NCI-H1092 treated with DMSO at 0.1 percent for 48 hours (cell line): ENCODE measurements around the gene EGLN2.
"Not testable (repeated sequence)": the region's sequence is repeated elsewhere in the genome, so short reads cannot be mapped to it uniquely, and the experiment has no call there.

Source experiments
- DNase-seq: peaks from one replicate; lab custom pipeline; 2025; lab: John Stamatoyannopoulos, UW

Gene EGLN2

GRCh38 chr19:40798683-40799557 lies at the start of gene EGLN2:
TSS of gene EGLN2 (plus strand) at chr19:40799191. CDS start at chr19:40800573, 1,382 bp downstream.
- DNase-seq, result peak; percentile 96

- DNase-seq, result peak; percentile 98
Measured at GRCh38 chr19:40750058-40750873, 48.7 kb upstream of the EGLN2 start, which contains the start of gene ACTMAP. TSS of gene ACTMAP (minus strand) at chr19:40750477. CDS start at chr19:40749803, 674 bp downstream.

- DNase-seq, result peak; percentile 94
Measured at GRCh38 chr19:40750874-40751537, 48.0 kb upstream of the EGLN2 start, which contains the start of gene SNRPA. TSS of gene SNRPA (plus strand) at chr19:40751203. CDS start at chr19:40751409, 206 bp downstream.

DNA sequence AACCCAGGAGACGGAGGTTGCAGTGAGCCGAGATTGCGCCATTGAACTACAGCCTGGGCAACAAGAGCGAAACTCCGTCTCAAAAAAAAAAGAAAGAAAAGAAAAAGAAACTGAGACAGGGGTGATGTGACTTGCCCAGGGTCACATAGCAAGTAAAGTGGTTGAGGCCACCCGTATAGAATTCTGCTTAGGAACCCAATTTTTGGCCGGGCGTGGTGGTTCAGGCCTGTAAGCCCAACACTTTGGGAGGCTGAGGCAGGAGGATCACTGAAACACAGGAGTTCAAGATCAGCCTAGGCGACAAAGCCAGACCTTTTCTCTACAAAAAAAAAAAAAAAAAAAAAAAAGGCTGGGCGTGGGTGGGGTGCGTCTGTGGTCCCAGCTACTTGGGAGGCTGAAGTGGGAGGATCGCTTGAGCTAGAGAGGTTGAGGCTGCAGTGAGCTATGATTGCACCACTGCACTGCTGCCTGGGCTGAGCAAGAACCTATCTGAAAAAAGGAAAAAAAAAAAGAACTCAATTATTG lies 46.7 kb upstream of the EGLN2 start:
- DNase-seq, result no peak

DNA sequence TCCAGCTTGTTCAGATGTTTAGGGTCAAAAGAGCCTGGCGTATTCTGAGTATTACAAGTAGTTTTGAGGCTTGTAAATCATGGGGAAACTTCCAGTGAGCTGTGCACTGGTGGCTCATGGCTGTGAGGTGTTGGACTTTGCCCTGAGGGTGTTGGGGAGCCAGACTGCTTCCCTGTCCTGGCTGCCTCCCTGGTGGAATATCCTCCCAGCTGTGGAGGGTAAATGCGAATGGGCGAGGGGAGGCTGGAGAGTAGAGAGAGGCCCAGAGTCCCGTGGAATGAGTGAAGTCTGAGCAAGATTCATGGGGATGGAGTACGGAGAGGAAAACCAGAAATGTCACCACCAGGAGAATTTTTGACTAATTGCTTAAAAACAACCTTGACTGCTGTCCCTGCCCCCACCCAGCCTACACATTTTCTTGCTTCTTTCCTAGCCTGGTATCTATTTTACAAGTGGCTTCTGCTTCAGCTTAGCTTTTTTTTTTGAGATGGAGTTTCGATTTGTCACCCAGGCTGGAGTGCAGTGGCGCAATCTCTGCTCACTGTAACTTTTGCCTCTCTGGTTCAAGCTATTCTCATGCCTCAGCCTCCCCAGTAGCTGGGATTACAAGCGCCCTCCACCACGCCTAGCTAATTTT lies 44.3 kb upstream of the EGLN2 start:
- no peak for DNase-seq

GRCh38 chr19:40755248-40755624 lies 43.8 kb upstream of the EGLN2 start:
- no peak for DNase-seq

- DNase-seq, result no peak
Measured at GRCh38 chr19:40755791-40756190, 43.2 kb upstream of the EGLN2 start.

- no peak for DNase-seq
Measured at GRCh38 chr19:40756502-40757110, 42.4 kb upstream of the EGLN2 start.

GRCh38 chr19:40758491-40758890 lies 40.5 kb upstream of the EGLN2 start:
- no peak for DNase-seq

GRCh38 chr19:40759352-40759751 lies 39.6 kb upstream of the EGLN2 start:
- no peak for DNase-seq

GRCh38 chr19:40762754-40763470 lies 36.1 kb upstream of the EGLN2 start:
- no peak for DNase-seq

DNA sequence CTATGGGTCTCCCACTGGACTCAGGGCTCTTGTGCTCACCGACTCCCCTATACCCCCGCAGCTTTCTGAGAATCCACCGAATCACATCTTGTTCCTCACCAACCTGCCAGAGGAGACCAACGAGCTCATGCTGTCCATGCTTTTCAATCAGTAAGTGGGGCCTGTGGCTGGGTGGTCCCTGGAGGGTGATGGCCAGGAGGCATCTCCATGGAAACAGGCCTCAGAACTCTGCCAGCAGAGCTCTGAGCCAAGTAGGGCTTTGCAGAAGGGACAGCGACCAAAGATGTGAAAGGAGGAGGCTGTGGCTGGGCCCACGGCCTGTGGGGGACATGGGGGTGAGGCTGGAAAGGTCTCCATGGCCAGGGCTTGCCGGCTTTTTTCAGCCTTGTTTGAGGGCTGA lies 35.5 kb upstream of the EGLN2 start:
- no peak for DNase-seq

GRCh38 chr19:40763963-40764362 lies 35.0 kb upstream of the EGLN2 start:
- DNase-seq, result no peak

DNA sequence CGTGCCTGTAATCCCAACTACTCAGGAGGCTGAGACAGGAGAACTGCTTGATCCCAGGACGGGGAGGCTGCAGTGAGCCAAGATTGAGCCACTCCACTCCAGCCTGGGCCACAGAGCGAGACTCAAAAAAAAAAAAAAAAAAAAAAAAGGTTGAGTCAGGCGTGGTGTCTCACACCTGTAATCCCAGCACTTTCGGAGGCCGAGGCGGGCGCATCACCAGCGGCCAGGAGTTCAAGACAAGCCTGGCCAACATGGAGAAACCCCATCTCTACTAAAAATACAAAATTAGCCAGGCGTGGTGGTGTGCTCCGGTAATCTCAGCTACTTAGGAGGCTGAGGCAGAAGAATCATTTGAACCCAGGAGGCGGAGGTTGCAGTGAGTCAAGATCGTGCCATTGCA lies 32.6 kb upstream of the EGLN2 start:
- not testable (repeated sequence) for DNase-seq

GRCh38 chr19:40768869-40769268 lies 30.1 kb upstream of the EGLN2 start:
- no peak for DNase-seq

DNA sequence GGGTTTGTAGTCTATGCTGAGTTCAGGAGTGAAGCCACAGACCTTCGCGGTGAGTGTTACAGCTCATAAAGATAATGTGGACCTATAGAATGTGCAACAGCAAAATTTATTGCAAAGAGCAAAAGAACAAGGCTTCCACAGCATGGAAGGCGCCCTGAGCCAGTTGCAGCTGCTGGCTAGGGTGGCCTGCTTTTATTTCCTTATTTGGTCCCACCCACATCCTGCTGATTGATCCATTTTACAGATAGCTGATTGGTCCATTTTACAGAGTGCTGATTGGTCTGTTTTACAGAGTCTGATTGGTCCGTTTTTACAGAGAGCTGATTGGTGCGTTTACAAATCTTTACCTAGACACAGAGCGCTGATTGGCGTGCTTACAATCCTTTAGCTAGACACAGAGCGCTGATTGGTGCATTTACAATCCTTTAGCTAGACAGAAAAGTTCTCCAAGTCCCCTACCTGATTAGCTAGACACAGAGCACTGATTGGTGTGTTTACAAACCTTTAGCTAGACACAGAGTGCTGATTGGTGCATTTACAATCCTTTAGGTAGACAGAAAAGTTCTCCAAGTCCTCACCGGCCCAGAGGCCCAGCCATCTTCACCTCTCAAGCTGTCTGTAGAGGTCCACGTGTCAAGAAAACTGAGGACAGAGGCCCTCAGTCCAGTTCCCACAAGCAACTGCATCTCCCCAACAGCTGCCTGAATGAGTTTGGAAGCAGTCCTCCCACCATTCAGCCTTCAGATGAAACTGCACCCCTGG lies 27.7 kb upstream of the EGLN2 start:
- not testable (repeated sequence) for DNase-seq

- no peak for DNase-seq
Measured at GRCh38 chr19:40774916-40775631, 23.9 kb upstream of the EGLN2 start, which contains the start of gene MIA. TSS of gene MIA (plus strand) at chr19:40775521. CDS start at chr19:40775543, 22 bp downstream.

DNA sequence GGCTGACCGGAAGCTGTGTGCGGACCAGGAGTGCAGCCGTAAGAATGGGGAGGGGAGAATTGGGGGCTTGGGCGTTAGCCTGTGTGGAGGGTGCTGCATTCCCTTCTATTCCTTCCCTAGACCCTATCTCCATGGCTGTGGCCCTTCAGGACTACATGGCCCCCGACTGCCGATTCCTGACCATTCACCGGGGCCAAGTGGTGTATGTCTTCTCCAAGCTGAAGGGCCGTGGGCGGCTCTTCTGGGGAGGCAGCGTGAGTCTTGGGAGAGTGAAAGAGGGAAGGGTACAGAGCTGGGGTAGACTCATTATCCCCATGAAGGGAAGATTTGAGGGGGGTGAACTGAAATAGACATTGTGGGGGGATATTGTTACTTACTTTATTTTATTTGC lies 23.4 kb upstream of the EGLN2 start:
- DNase-seq, result no peak

GRCh38 chr19:40776364-40776763 lies 22.6 kb upstream of the EGLN2 start:
- no peak for DNase-seq
